ENCODE results near the gene GATA5. TPM values are rescaled to one million over a fixed set of nuclear protein-coding genes. Genes with fewer than 3 reads are reported as not detected.

Gene GATA5
- total and polyA plus RNA-seq, 2 donors (not counting 3 experiments of a cell fraction or from before 2014, with no cell fraction given): not detected

DNA sequence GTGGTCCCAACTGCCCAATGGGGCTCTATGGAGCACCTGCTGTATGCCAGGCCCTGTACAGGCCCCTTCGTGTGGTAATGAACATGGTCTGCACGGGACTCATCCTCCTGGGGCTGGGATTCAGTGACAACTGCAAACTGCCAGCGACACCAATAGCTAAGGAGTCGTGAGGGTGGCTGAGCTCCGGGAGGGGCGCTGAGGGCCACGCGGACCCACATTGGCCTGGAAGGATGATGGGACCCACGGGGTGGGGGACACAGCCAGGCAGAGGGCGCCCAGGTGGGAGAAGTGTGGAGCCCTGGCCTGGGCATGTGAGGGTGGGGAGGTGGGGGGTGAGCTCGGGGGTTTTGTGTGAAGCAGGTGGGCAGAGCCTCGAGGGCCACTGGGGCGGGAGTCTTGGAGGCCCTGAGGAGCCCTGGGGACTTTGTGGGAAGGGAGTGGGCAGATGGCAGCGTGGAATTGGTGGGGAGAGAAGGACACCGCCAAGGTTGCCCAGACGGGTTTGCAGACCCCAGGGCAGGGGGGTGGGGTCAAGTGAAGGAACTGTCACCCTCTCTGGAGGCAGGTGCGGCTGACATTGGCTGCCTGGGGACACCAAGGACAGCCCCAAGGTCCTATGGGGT is 22.5 kb downstream of the GATA5 start:
- ChIA-PET CTCF (no interaction called here), POLR2A (no interaction called here)
- Histone ChIP-seq H3K79me2 (ENCODE audit: control insufficient read depth, insufficient read depth, low read length) (no peaks in the 10 kb centered on the region), H2AFZ (ENCODE audit: low read depth, low read length) (no peak overlapping the region), H3K27ac (ENCODE audit: insufficient read depth, low read depth, low read length) (no peak overlapping the region), H3K36me3 (ENCODE audit: control insufficient read depth in 2 of 2, extremely low read depth in 1 of 2, insufficient read depth in 2 of 2, low read length in 2 of 2) (no peaks in the 10 kb centered on the region), H3K9ac (replicated peaks; ENCODE audit: extremely low read depth, insufficient read depth, low read length) (no peak overlapping the region), H3K9me3 (replicated peaks; ENCODE audit: control insufficient read depth, insufficient read depth, low read length) (no peaks in the 10 kb centered on the region), H3K27me3 (ENCODE audit: control insufficient read depth in 2 of 2, insufficient read depth in 2 of 2, low read length in 2 of 2) (no peaks in the 10 kb centered on the region), H3K4me3 (replicated peaks in 1 of 3; ENCODE audit: insufficient read depth in 1 of 3, low read depth in 1 of 3, low read length in 3 of 3) (no peak overlapping the region), H3K9me1 (replicated peaks; ENCODE audit: control insufficient read depth, extremely low read depth, insufficient read depth, low read length) (no peaks in the 10 kb centered on the region), H4K20me1 (replicated peaks; ENCODE audit: control insufficient read depth, extremely low read depth, insufficient read depth, low read length) (no peaks in the 10 kb centered on the region), H3K4me2 (ENCODE audit: insufficient read depth, low read length) (no peak overlapping the region), H3K4me1 (ENCODE audit: control insufficient read depth, extremely low read depth, insufficient read depth, low read length) (no peaks in the 10 kb centered on the region)
- TF ChIP-seq POLR2AphosphoS5 (IDR thresholded peaks at IDR 0.05; ENCODE audit: insufficient read depth, low read depth, low read length) (no peak), JUN (IDR thresholded peaks at IDR 0.05; ENCODE audit: borderline replicate concordance, insufficient read depth, insufficient read length, low read depth) (no peak), POLR2A (IDR thresholded peaks at IDR 0.05; ENCODE audit: low read depth, low read length) (no peak), MYC (IDR thresholded peaks at IDR 0.05; ENCODE audit: low read depth, low read length) (no peak), FOS (IDR thresholded peaks at IDR 0.05; ENCODE audit: borderline replicate concordance, insufficient read depth, low read length) (no peak), EZH2 (IDR thresholded peaks at IDR 0.05; ENCODE audit: borderline replicate concordance, low read depth, low read length, severe bottlenecking) (no peak), GATA2 (IDR thresholded peaks at IDR 0.05; ENCODE audit: insufficient read depth, insufficient read length, low read depth, low read length) (no peak)
- TF ChIP-seq, protein P1, sequence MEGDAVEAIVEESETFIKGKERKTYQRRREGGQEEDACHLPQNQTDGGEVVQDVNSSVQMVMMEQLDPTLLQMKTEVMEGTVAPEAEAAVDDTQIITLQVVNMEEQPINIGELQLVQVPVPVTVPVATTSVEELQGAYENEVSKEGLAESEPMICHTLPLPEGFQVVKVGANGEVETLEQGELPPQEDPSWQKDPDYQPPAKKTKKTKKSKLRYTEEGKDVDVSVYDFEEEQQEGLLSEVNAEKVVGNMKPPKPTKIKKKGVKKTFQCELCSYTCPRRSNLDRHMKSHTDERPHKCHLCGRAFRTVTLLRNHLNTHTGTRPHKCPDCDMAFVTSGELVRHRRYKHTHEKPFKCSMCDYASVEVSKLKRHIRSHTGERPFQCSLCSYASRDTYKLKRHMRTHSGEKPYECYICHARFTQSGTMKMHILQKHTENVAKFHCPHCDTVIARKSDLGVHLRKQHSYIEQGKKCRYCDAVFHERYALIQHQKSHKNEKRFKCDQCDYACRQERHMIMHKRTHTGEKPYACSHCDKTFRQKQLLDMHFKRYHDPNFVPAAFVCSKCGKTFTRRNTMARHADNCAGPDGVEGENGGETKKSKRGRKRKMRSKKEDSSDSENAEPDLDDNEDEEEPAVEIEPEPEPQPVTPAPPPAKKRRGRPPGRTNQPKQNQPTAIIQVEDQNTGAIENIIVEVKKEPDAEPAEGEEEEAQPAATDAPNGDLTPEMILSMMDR (IDR thresholded peaks at IDR 0.05; ENCODE audit: extremely low read depth in 1 of 2, insufficient read depth in 1 of 2, low read depth in 1 of 2, low read length in 2 of 2): no peak
- TF ChIP-seq, protein P2, sequence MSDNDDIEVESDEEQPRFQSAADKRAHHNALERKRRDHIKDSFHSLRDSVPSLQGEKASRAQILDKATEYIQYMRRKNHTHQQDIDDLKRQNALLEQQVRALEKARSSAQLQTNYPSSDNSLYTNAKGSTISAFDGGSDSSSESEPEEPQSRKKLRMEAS (IDR thresholded peaks at IDR 0.05; ENCODE audit: insufficient read depth, insufficient read length): no peak
- DNase-seq (ENCODE audit: low read depth, low spot score): no peak
- dilution Hi-C loops (cut with MboI; ENCODE audit: extremely low pct_ligation_motif_present, low sequenced_read_pairs): no loop called here
- FAIRE-seq: no peak
- no TSS peak for BruUV-seq (replicated peaks)
- intact Hi-C loops (cut with micrococcal nuclease): no loop called here

Measured in endothelial cell of umbilical vein (primary cell).